HUES6 (cell line): ENCODE data around the gene EPB42.

Experiments
- H3K27ac ChIP-seq: 2 replicates; pipeline ENCODE4 v1.7.0; 2013; ENCODE audit warnings: low read depth, mild to moderate bottlenecking, low read length, inconsistent platforms
- H3K27me3 ChIP-seq: 2 replicates; pipeline ENCODE4 v1.6.1; 2013; ENCODE audit warnings: low read length; ENCODE audit not compliant: control insufficient read depth, insufficient read depth
- H3K36me3 ChIP-seq: 2 replicates; pipeline ENCODE4 v1.6.1; 2013; ENCODE audit warnings: low read length; ENCODE audit not compliant: control insufficient read depth, insufficient read depth
- H3K4me1 ChIP-seq: 2 replicates; pipeline ENCODE4 v1.6.1; 2013; ENCODE audit warnings: low read length; ENCODE audit not compliant: control insufficient read depth, insufficient read depth
- H3K4me3 ChIP-seq: 2 replicates; pipeline ENCODE4 v1.5.1; 2013; ENCODE audit warnings: low read depth, low read length
- H3K9ac ChIP-seq: one replicate; pipeline ENCODE4 v1.6.1; 2013; ENCODE audit warnings: mild to moderate bottlenecking, low read length
- H3K9me3 ChIP-seq: 2 replicates; pipeline ENCODE4 v1.6.1; 2013; ENCODE audit warnings: low read depth, low read length; ENCODE audit not compliant: control insufficient read depth, insufficient read depth

The EPB42 gene

GRCh38 chr15:43150191-43150929 is 70.5 kb downstream of the EPB42 start:
- H3K9ac ChIP-seq: no peak overlapping the region
- peaks cover 18% of the 10 kb centered on the region for H3K36me3 ChIP-seq
- H3K4me1 ChIP-seq: no peaks in the 10 kb centered on the region
- no peaks in the 10 kb centered on the region for H3K27me3 ChIP-seq
- no peak overlapping the region for H3K27ac ChIP-seq
- no peak overlapping the region for H3K4me3 ChIP-seq
- no peaks in the 10 kb centered on the region for H3K9me3 ChIP-seq
